Measurements from ENCODE around the gene BEX3. TPM values are rescaled to one million over a fixed set of nuclear protein-coding genes. Genes with fewer than 3 reads are reported as not detected.

The BEX3 gene
- total and polyA plus RNA-seq, 2 donors (not counting 1 experiment from before 2014, with no cell fraction given): 416 to 460 TPM

- DNase-seq (ENCODE audit: low read depth in 2 of 2): no peak
- no peaks in the 10 kb centered on the region for H3K27me3 ChIP-seq (ENCODE audit: control insufficient read depth, insufficient read depth, low read length)
- H3K9ac ChIP-seq (ENCODE audit: insufficient read depth, low read length): no peak overlapping the region
- TF ChIP-seq CTCF (conservative IDR thresholded peaks at IDR 0.05 in 1 of 2, IDR thresholded peaks at IDR 0.05 in 1 of 2; ENCODE audit: low read depth in 1 of 2, low read length in 2 of 2) (no peak), EZH2 (IDR thresholded peaks at IDR 0.05; ENCODE audit: low read length, missing control alignments) (no peak)
- H3K79me2 ChIP-seq (ENCODE audit: control insufficient read depth, insufficient read depth, low read length): no peaks in the 10 kb centered on the region
- H3K9me3 ChIP-seq (ENCODE audit: control insufficient read depth, insufficient read depth, low read depth, low read length): no peaks in the 10 kb centered on the region
- H3K36me3 ChIP-seq (ENCODE audit: control insufficient read depth, insufficient read depth, low read length): no peaks in the 10 kb centered on the region
- no peaks in the 10 kb centered on the region for H4K20me1 ChIP-seq (ENCODE audit: control insufficient read depth, extremely low read depth, insufficient read depth, low read length)
- no peak overlapping the region for H3K4me2 ChIP-seq (ENCODE audit: extremely low read depth, insufficient read depth, low read length)
- no peak overlapping the region for H2AFZ ChIP-seq (ENCODE audit: low read length)
- no peak overlapping the region for H3K27ac ChIP-seq (ENCODE audit: insufficient read depth, low read length)
- no peaks in the 10 kb centered on the region for H3K4me1 ChIP-seq (ENCODE audit: control insufficient read depth, extremely low read depth, insufficient read depth, low read length)
- no peak overlapping the region for H3K4me3 ChIP-seq (replicated peaks in 1 of 4; ENCODE audit: control extremely low read depth in 1 of 4, insufficient read depth in 1 of 4, low read depth in 3 of 4, low read length in 4 of 4)
Measured at GRCh38 chrX:103386332-103386731, 10.0 kb downstream of the BEX3 start.

- DNase-seq (ENCODE audit: low read depth in 2 of 2): no peak
Measured at GRCh38 chrX:103393487-103393886, 17.1 kb downstream of the BEX3 start.

GRCh38 chrX:103396186-103396585, 19.8 kb downstream of the BEX3 start:
- Histone ChIP-seq H3K79me2 (ENCODE audit: control insufficient read depth, insufficient read depth, low read length) (no peaks in the 10 kb centered on the region), H3K9me3 (ENCODE audit: control insufficient read depth, insufficient read depth, low read depth, low read length) (no peaks in the 10 kb centered on the region), H3K4me2 (ENCODE audit: extremely low read depth, insufficient read depth, low read length) (no peak overlapping the region), H3K9ac (ENCODE audit: insufficient read depth, low read length) (no peak overlapping the region), H3K27ac (ENCODE audit: insufficient read depth, low read length) (no peak overlapping the region), H4K20me1 (ENCODE audit: control insufficient read depth, extremely low read depth, insufficient read depth, low read length) (no peaks in the 10 kb centered on the region), H2AFZ (ENCODE audit: low read length) (no peak overlapping the region), H3K4me1 (ENCODE audit: control insufficient read depth, extremely low read depth, insufficient read depth, low read length) (no peaks in the 10 kb centered on the region), H3K27me3 (ENCODE audit: control insufficient read depth, insufficient read depth, low read length) (no peaks in the 10 kb centered on the region), H3K4me3 (replicated peaks in 1 of 4; ENCODE audit: control extremely low read depth in 1 of 4, insufficient read depth in 1 of 4, low read depth in 3 of 4, low read length in 4 of 4) (no peak overlapping the region), H3K36me3 (ENCODE audit: control insufficient read depth, insufficient read depth, low read length) (no peaks in the 10 kb centered on the region)
- peak in 1 of 2 donors; percentile 76 for DNase-seq (ENCODE audit: low read depth in 2 of 2)
- no peak for TF ChIP-seq EZH2 (IDR thresholded peaks at IDR 0.05; ENCODE audit: low read length, missing control alignments)
- no peak for TF ChIP-seq CTCF (conservative IDR thresholded peaks at IDR 0.05 in 1 of 2, IDR thresholded peaks at IDR 0.05 in 1 of 2; ENCODE audit: low read depth in 1 of 2, low read length in 2 of 2)

More at GRCh38 chrX:103393487-103393886, 17.1 kb downstream of the BEX3 start:
- no peaks in the 10 kb centered on the region for H3K79me2 ChIP-seq (ENCODE audit: control insufficient read depth, insufficient read depth, low read length)
- H3K4me2 ChIP-seq (ENCODE audit: extremely low read depth, insufficient read depth, low read length): no peak overlapping the region
- H3K4me1 ChIP-seq (ENCODE audit: control insufficient read depth, extremely low read depth, insufficient read depth, low read length): no peaks in the 10 kb centered on the region
- no peak overlapping the region for H3K4me3 ChIP-seq (replicated peaks in 1 of 4; ENCODE audit: control extremely low read depth in 1 of 4, insufficient read depth in 1 of 4, low read depth in 3 of 4, low read length in 4 of 4)
- H3K36me3 ChIP-seq (ENCODE audit: control insufficient read depth, insufficient read depth, low read length): no peaks in the 10 kb centered on the region
- H2AFZ ChIP-seq (ENCODE audit: low read length): no peak overlapping the region
- H4K20me1 ChIP-seq (ENCODE audit: control insufficient read depth, extremely low read depth, insufficient read depth, low read length): no peaks in the 10 kb centered on the region
- H3K27me3 ChIP-seq (ENCODE audit: control insufficient read depth, insufficient read depth, low read length): no peaks in the 10 kb centered on the region
- H3K27ac ChIP-seq (ENCODE audit: insufficient read depth, low read length): no peak overlapping the region
- H3K9ac ChIP-seq (ENCODE audit: insufficient read depth, low read length): no peak overlapping the region
- no peaks in the 10 kb centered on the region for H3K9me3 ChIP-seq (ENCODE audit: control insufficient read depth, insufficient read depth, low read depth, low read length)
- no peak for TF ChIP-seq CTCF (conservative IDR thresholded peaks at IDR 0.05 in 1 of 2, IDR thresholded peaks at IDR 0.05 in 1 of 2; ENCODE audit: low read depth in 1 of 2, low read length in 2 of 2)
- TF ChIP-seq EZH2 (IDR thresholded peaks at IDR 0.05; ENCODE audit: low read length, missing control alignments): no peak
